ENCODE results near the gene NBEA.

DNA sequence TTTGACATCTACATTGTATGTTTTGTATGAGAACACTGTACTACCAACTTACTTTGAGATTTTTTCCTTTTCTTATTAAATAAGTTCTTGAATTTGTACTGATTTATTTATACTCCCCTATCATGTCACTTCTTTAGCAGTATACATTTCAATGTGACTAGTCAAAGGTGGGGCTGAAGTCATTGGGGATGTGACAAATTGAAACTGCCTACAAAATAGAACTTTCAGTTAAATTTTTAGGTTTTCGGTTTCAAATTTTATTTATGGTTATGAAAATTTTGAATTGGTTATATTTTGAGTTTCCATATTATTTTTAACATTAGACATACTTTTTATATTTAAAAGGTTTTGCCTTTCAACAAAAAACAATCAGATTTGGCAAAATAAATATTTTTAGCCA lies 221.6 kb downstream of the NBEA start:
- TF ChIP-seq CTCF (IDR thresholded peaks at IDR 0.05) (no peak), POLR2A (IDR thresholded peaks at IDR 0.05) (no peak)
